NK-92 treated with Interleukin-12 subunit alpha and Interleukin-12 subunit beta, amount 100 ng/mL, for 24 hours (cell line): Measurements from ENCODE around the gene MFN1.

Experiments
- DNase-seq: peaks from one replicate; lab custom pipeline; 2025; lab: John Stamatoyannopoulos, UW

The MFN1 gene

GRCh38 chr3:179336345-179336929, 11.1 kb upstream of the MFN1 start:
- no peak for DNase-seq

GRCh38 chr3:179348325-179349013, 960 bp downstream of the MFN1 start:
- DNase-seq, result no peak

- DNase-seq, result no peak
These were observed 8.5 kb downstream of the MFN1 start for GRCh38 chr3:179355996-179356395.

GRCh38 chr3:179363332-179363731, 15.8 kb downstream of the MFN1 start:
- no peak for DNase-seq

- no peak for DNase-seq
These were observed 22.1 kb downstream of the MFN1 start for GRCh38 chr3:179369621-179370020.

GRCh38 chr3:179373938-179374337, 26.4 kb downstream of the MFN1 start:
- no peak for DNase-seq

- no peak for DNase-seq
These were observed 27.8 kb downstream of the MFN1 start for GRCh38 chr3:179375091-179375999.

- DNase-seq, result no peak
These were observed 29.0 kb downstream of the MFN1 start for GRCh38 chr3:179376474-179376873.

- DNase-seq, result no peak
These were observed 44.4 kb downstream of the MFN1 start for GRCh38 chr3:179391906-179392305.

GRCh38 chr3:179398574-179399231, 51.2 kb downstream of the MFN1 start:
- DNase-seq, result no peak

GRCh38 chr3:179401561-179401960, 54.1 kb downstream of the MFN1 start:
- DNase-seq, result no peak

- DNase-seq, result no peak
These were observed 55.5 kb downstream of the MFN1 start for GRCh38 chr3:179402963-179403362.

- no peak for DNase-seq
These were observed 56.8 kb downstream of the MFN1 start for GRCh38 chr3:179404307-179404706.

GRCh38 chr3:179410331-179410730, 62.8 kb downstream of the MFN1 start:
- DNase-seq, result no peak

- no peak for DNase-seq
These were observed 63.5 kb downstream of the MFN1 start for GRCh38 chr3:179410999-179411398.

- DNase-seq, result no peak
These were observed 67.3 kb downstream of the MFN1 start for GRCh38 chr3:179414804-179415203.

- no peak for DNase-seq
These were observed 67.9 kb downstream of the MFN1 start for GRCh38 chr3:179415377-179415776.

GRCh38 chr3:179416681-179417080, 69.2 kb downstream of the MFN1 start:
- no peak for DNase-seq

- DNase-seq, result no peak
These were observed 71.1 kb downstream of the MFN1 start for GRCh38 chr3:179418610-179419009.

GRCh38 chr3:179421500-179421899, 74.0 kb downstream of the MFN1 start:
- no peak for DNase-seq

- no peak for DNase-seq
These were observed 77.6 kb downstream of the MFN1 start for GRCh38 chr3:179425075-179425474.

GRCh38 chr3:179428876-179429548, 81.5 kb downstream of the MFN1 start:
- no peak for DNase-seq
